ENCODE results near the gene PLOD2. TPM values are rescaled to one million over a fixed set of nuclear protein-coding genes. Genes with fewer than 3 reads are reported as not detected.
A peak's percentile ranks its signal among the peaks of the same experiment; 100 is the strongest.

Gene PLOD2
- total RNA-seq, 1 donor from 2014 or later = 38.5 TPM

GRCh38 chr3:146161663-146162002 lies 649 bp upstream of the PLOD2 start:
- no peaks in the 10 kb centered on the region for H3K27me3 ChIP-seq (ENCODE audit: control insufficient read depth, insufficient read depth, low read length)
- H3K36me3 ChIP-seq (ENCODE audit: control insufficient read depth, insufficient read depth, low read length) = no peaks in the 10 kb centered on the region
- TF ChIP-seq, protein P1, sequence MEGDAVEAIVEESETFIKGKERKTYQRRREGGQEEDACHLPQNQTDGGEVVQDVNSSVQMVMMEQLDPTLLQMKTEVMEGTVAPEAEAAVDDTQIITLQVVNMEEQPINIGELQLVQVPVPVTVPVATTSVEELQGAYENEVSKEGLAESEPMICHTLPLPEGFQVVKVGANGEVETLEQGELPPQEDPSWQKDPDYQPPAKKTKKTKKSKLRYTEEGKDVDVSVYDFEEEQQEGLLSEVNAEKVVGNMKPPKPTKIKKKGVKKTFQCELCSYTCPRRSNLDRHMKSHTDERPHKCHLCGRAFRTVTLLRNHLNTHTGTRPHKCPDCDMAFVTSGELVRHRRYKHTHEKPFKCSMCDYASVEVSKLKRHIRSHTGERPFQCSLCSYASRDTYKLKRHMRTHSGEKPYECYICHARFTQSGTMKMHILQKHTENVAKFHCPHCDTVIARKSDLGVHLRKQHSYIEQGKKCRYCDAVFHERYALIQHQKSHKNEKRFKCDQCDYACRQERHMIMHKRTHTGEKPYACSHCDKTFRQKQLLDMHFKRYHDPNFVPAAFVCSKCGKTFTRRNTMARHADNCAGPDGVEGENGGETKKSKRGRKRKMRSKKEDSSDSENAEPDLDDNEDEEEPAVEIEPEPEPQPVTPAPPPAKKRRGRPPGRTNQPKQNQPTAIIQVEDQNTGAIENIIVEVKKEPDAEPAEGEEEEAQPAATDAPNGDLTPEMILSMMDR (IDR thresholded peaks at IDR 0.05; ENCODE audit: insufficient read depth, low read length, poor library complexity, severe bottlenecking) = no peak
- no peak for DNase-seq (ENCODE audit: low read depth)
- peak overlapping the region; percentile 61 for H3K4me3 ChIP-seq (ENCODE audit: low read depth, low read length)

DNA sequence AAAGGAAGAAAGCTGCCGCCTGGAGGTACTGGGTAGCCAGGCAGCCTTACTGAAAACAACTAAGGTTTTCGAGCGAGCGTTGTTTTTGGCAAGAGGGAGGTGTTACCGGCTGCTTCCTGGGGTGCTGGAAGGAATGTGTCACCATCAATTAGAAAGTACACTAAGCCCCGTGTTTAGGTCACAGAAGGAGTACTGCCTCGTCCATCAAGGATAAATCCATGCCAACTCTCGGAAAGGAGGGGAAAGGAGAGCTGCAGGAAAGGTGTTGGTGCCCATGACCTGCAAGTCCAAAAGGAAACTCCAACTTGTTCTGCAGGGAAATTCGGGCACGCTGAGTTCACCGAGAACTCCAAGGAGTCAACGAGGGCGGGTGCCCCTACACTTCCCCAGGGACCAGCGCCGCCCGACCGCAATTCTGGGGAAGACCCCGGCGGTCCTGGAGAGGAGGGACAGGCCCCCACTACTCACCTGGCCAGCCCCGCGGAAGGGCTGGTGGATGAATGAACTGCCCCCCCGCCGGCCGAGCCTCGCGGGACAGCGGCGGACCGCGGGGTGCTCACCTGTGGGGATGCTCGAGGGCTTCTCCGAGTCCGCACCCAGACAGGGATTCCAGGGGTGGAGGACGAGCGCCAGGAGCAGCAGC lies 542 bp downstream of the PLOD2 start:
- H3K36me3 ChIP-seq (ENCODE audit: control insufficient read depth, insufficient read depth, low read length) = no peaks in the 10 kb centered on the region
- TF ChIP-seq, protein P1 (IDR thresholded peaks at IDR 0.05; ENCODE audit: insufficient read depth, low read length, poor library complexity, severe bottlenecking) = peak; percentile 71
- DNase-seq (ENCODE audit: low read depth) = no peak
- H3K27me3 ChIP-seq (ENCODE audit: control insufficient read depth, insufficient read depth, low read length) = no peaks in the 10 kb centered on the region
- peak overlapping the region; percentile 61 for H3K4me3 ChIP-seq (ENCODE audit: low read depth, low read length)

DNA sequence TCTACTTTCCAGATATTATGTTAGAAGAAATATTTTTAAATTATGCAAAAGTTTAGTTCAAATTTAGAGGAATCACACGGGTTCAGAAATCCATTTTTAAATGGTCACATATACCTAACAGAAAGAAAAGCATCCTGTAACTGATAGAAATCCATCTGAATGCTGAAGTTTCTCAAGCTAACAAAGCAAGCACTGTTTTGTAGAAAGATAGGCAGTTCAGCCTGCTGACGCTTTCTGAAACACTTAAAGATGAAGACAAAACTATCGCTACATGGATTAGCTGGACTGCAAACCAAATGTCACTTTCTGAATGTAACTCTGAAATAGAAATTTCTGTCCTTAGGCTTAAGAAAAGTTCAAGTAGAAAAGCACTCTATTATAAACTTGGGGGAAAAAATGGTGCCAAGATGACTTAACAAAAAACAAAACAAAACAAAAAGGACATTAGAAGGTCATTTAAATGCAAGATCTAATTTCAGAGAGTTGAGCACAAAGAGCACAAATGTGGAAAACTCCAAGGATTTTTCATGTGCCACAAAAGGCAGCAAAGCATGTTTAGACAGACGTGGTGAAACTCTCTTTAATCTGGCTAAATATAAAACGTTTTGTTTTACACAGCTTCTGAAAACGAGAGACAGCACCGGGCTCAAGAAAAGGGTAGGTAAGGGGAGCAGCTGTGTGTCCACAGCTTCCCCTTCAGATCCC lies 1.2 kb downstream of the PLOD2 start:
- TF ChIP-seq, protein P1 (IDR thresholded peaks at IDR 0.05; ENCODE audit: insufficient read depth, low read length, poor library complexity, severe bottlenecking) = no peak
- no peak for DNase-seq (ENCODE audit: low read depth)

GRCh38 chr3:146159037-146159436 lies 1.9 kb downstream of the PLOD2 start:
- TF ChIP-seq, protein P1 (IDR thresholded peaks at IDR 0.05; ENCODE audit: insufficient read depth, low read length, poor library complexity, severe bottlenecking) = no peak
- Histone ChIP-seq H3K36me3 (ENCODE audit: control insufficient read depth, insufficient read depth, low read length) (no peaks in the 10 kb centered on the region), H3K4me3 (ENCODE audit: low read depth, low read length) (peak overlapping the region; percentile 61), H3K27me3 (ENCODE audit: control insufficient read depth, insufficient read depth, low read length) (no peaks in the 10 kb centered on the region)
- DNase-seq (ENCODE audit: low read depth) = no peak

More for the DNA sequence above, 1.2 kb downstream of the PLOD2 start:
- no peaks in the 10 kb centered on the region for H3K27me3 ChIP-seq (ENCODE audit: control insufficient read depth, insufficient read depth, low read length)
- peak overlapping the region; percentile 61 for H3K4me3 ChIP-seq (ENCODE audit: low read depth, low read length)
- no peaks in the 10 kb centered on the region for H3K36me3 ChIP-seq (ENCODE audit: control insufficient read depth, insufficient read depth, low read length)

DNA sequence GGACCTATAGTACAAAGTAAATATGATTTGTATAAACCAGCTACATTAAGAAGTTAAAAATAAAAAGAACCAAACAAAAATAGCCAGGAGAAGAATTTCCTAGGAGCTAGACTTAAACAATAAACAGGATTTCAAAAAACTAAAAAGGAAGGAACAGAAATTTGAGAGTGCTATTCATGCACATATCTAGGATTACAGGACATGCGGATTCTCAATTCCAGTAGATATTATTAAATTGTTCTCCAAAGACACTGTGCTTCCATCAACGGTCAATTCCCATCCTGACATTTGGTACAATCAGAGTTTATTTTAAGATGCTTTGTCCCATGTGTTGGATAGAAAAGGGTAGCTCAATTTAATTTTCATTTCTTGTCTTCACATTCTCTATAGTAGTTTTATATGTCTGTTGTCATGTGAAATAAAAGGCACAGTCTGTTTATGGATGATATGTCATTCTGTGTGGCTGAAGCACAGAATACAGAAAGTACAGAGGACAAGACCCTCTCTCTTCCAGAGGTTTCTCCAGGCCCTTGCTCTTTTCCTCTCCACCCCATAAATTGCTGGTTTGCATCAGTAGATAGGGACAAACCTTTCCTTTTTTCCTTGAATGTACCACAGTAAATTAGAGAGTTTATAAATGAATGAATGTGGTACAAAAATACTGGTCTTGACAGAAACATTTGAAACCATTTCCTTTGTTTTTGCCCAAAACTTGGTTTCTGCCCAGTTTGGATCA lies 3.5 kb downstream of the PLOD2 start:
- no peaks in the 10 kb centered on the region for H3K27me3 ChIP-seq (ENCODE audit: control insufficient read depth, insufficient read depth, low read length)
- TF ChIP-seq, protein P1 (IDR thresholded peaks at IDR 0.05; ENCODE audit: insufficient read depth, low read length, poor library complexity, severe bottlenecking) = no peak
- DNase-seq (ENCODE audit: low read depth) = no peak
- no peaks in the 10 kb centered on the region for H3K36me3 ChIP-seq (ENCODE audit: control insufficient read depth, insufficient read depth, low read length)
- no peak overlapping the region for H3K4me3 ChIP-seq (ENCODE audit: low read depth, low read length)
